Measurements from ENCODE around the gene PSMG3.

DNA sequence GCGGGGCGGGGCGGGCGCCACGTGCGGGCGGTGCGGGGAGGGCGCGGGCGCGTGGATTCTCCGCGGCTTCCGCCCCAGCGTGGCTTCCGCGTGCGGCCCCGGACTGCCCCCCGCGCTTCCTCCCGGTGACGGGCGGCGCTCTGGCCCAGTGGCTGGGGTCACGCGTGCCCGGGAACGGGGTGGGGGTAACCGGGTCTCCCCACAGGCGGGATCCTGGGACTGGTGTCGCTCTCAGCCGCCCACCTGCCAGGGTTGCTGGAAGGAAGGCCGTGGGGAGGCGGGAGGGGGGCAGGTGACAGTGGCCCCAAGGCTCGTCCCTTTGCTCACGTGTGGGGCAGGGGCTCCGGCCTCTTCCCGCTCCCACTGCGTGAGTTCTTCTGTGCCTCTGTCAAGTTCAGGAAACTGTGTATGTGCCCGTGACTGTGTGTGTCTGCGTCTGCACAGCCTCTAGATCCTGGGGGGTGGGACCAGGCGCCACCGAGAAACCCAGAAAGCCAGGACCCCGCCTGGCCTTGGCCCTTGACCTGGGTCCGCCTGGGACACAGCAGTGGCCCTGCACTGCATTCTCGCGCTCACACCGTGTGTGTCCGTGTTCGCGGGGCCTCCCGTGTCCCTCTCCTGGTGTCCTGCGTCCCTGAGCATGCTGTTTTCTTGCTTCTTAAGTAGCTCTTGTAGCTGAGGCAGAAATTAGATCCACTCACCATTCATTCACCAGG lies 38.4 kb downstream of the PSMG3 start:
- TF ChIP-seq POLR2A (IDR thresholded peaks at IDR 0.05; ENCODE audit: low read depth, low read length): no peak
- TF ChIP-seq, protein P1, sequence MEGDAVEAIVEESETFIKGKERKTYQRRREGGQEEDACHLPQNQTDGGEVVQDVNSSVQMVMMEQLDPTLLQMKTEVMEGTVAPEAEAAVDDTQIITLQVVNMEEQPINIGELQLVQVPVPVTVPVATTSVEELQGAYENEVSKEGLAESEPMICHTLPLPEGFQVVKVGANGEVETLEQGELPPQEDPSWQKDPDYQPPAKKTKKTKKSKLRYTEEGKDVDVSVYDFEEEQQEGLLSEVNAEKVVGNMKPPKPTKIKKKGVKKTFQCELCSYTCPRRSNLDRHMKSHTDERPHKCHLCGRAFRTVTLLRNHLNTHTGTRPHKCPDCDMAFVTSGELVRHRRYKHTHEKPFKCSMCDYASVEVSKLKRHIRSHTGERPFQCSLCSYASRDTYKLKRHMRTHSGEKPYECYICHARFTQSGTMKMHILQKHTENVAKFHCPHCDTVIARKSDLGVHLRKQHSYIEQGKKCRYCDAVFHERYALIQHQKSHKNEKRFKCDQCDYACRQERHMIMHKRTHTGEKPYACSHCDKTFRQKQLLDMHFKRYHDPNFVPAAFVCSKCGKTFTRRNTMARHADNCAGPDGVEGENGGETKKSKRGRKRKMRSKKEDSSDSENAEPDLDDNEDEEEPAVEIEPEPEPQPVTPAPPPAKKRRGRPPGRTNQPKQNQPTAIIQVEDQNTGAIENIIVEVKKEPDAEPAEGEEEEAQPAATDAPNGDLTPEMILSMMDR (IDR thresholded peaks at IDR 0.05; ENCODE audit: extremely low read depth in 1 of 2, insufficient read depth in 1 of 2, low read depth in 1 of 2, low read length in 2 of 2): no peak
